Pancreas (tissue), 10 donors: ENCODE measurements around the gene ALG1L2. TPM values are rescaled to one million over a fixed set of nuclear protein-coding genes. Genes with fewer than 3 reads are reported as not detected.
"Not testable (repeated sequence)": the region's sequence is repeated elsewhere in the genome, so short reads cannot be mapped to it uniquely, and the experiment has no call there.

Experiments
- ATAC-seq, 4 donors: fragments of 200-7000 bp; cut with Tn5 transposase; one replicate each; pipeline versions ENCODE4 v1.8.0 to v1.9.1; 2020; ENCODE audit warnings: mild to moderate bottlenecking in 4 of 4, moderate library complexity in 4 of 4
- DNase-seq, 6 donors: peaks; one replicate each; pipeline ENCODE4 v3.0.0-alpha.2; 2020
- FAIRE-seq: peaks from 2 replicates; lab custom pipeline; 2012; peaks lifted over from hg19 to GRCh38; lab: Jason Lieb, UNC
- H3K27ac ChIP-seq, 4 donors: fragments of 200-600 bp; sonication (generic); 1 replicate in 3 of 4; 2 replicates in 1 of 4; pipeline versions ENCODE4 v1.5.0 to v1.8.0; 2020
- H3K27me3 ChIP-seq, 4 donors: fragments of 200-600 bp; one replicate each; pipeline ENCODE4 v1.8.0; 2021
- H3K36me3 ChIP-seq, 3 donors: fragments of 200-600 bp; sonication (generic) in 1 of 3; one replicate each; pipeline versions ENCODE4 v1.5.0 to v1.8.0; 2020 to 2021
- H3K4me1 ChIP-seq, 3 donors: fragments of 200-600 bp; one replicate each; pipeline ENCODE4 v1.8.0; 2021
- H3K4me3 ChIP-seq, 4 donors: fragments of 200-600 bp; sonication (generic) in 2 of 4; one replicate each; pipeline versions ENCODE4 v1.5.0 to v1.8.0; 2020 to 2021
- H3K9me3 ChIP-seq, 4 donors: fragments of 200-600 bp; one replicate each; pipeline ENCODE4 v1.8.0; 2021
- CTCF ChIP-seq, 4 donors: fragments of 200-600 bp; sonication (generic) in 3 of 4; IDR thresholded peaks; one replicate each; pipeline versions ENCODE4 v1.5.0 to v1.8.0; 2021; ENCODE audit warnings: antibody characterized with exemption in 4 of 4
- WGBS, 2 donors: extraction: QIAGEN DNeasy Blood & Tissue Kit; methylation state at CpG; one replicate each; pipeline ENCODE4 v1.1.7; 2013; 5-methylcytosine and 5-hydroxymethylcytosine counted together
- intact Hi-C, 3 donors: fragments of 100-400 bp; cut with DNase I; formaldehyde crosslinking; loops; one replicate each; pipeline versions ENCODE4 v1.11.1 to v1.14.2; 2022
- polyA plus RNA-seq, 2 donors: library from polyadenylated mRNA; stranded (reverse); fragments of 200-250 nt; gene quantifications; one replicate each; pipeline ENCODE4 v1.2.3, GENCODE V29; 2013
- total RNA-seq, 6 donors: library from RNA; stranded (reverse); fragmentation: NEBNext Ultra II Directional in 4 of 6; extraction: Animal tissue kit (Norgen Biotek cat#: 25700) in 4 of 6; gene quantifications; one replicate each; pipeline versions ENCODE4 v1.2.1 to v1.2.4, GENCODE V29; 2021 to 2023
- donor health status: healthy with polysubstance abuse.
- donor health status: DM: no; HTN: no; CAD: no; lungs with moderate emphysema.
- donor health status: DM: no; HTN: no; CAD: no.
- donor health status: control.
- donor health status: control.
- donor health status: Bipolar disorder and iron deficiency.
- donor health status: DM: yes; HTN: yes; CAD: no.
- donor health status: DM: no; HTN: no; CAD: no.
- donor health status: DM: no; HTN: no; CAD: no.
- donor health status: DM: yes; HTN: yes; CAD: no.

ALG1L2 gene
- total and polyA plus RNA-seq, 8 donors = 0.28 to 0.88 (median 0.61) TPM; not detected in 4

- H3K9me3 ChIP-seq, H3K27ac ChIP-seq, FAIRE-seq, H3K4me1 ChIP-seq, ATAC-seq, H3K4me3 ChIP-seq, intact Hi-C loops, H3K27me3 ChIP-seq, H3K36me3 ChIP-seq, DNase-seq: not testable (repeated sequence)
- WGBS, 2 donors = 37 to 42% methylated on average over 13 of the region's 13 CpGs
- peak in 1 of 4 donors; percentile 18 for TF ChIP-seq CTCF (IDR thresholded peaks at IDR 0.05)
These were observed 62.2 kb downstream of the ALG1L2 start for GRCh38 chr3:130143648-130144327.

- intact Hi-C loops, H3K27ac ChIP-seq, FAIRE-seq, H3K4me1 ChIP-seq, H3K9me3 ChIP-seq, H3K27me3 ChIP-seq, ATAC-seq, H3K4me3 ChIP-seq, H3K36me3 ChIP-seq: not testable (repeated sequence)
- peak in 5 of 6 donors; percentile 31 to 65 (median 61) for DNase-seq
- 13% methylated on average over 9 of the region's 9 CpGs for WGBS, 2 donors
These were observed 62.7 kb downstream of the ALG1L2 start for GRCh38 chr3:130144328-130144650.

GRCh38 chr3:130145456-130145855 lies 63.8 kb downstream of the ALG1L2 start:
- H3K27ac ChIP-seq = not testable (repeated sequence)
- 80 to 81% methylated on average over 5 of the region's 5 CpGs for WGBS, 2 donors

GRCh38 chr3:130146465-130146864 lies 64.8 kb downstream of the ALG1L2 start:
- H3K9me3 ChIP-seq, H3K4me3 ChIP-seq, H3K4me1 ChIP-seq, ATAC-seq, DNase-seq, H3K27ac ChIP-seq, FAIRE-seq, intact Hi-C loops, H3K27me3 ChIP-seq, H3K36me3 ChIP-seq: not testable (repeated sequence)
- WGBS, 2 donors = 80 to 91% methylated on average over 6 of the region's 6 CpGs

More at GRCh38 chr3:130145456-130145855, 63.8 kb downstream of the ALG1L2 start:
- H3K4me1 ChIP-seq, H3K9me3 ChIP-seq, intact Hi-C loops, H3K4me3 ChIP-seq, DNase-seq, H3K36me3 ChIP-seq, FAIRE-seq, ATAC-seq, H3K27me3 ChIP-seq: not testable (repeated sequence)

Other genes starting within 250 kb of the ALG1L2 start
- 10 to 100 TPM; 15.4 to 27.5 (median 19.4) TPM for gene TMCC1, start 188.1 kb upstream of the ALG1L2 start, total RNA-seq
- 1 to 10 TPM; 5.6 to 5.8 TPM for gene TMCC1, start 188.1 kb upstream of the ALG1L2 start, polyA plus RNA-seq
- not detected for gene TRH, start 107.1 kb upstream of the ALG1L2 start, total RNA-seq
- gene TRH, start 107.1 kb upstream of the ALG1L2 start, polyA plus RNA-seq = not detected